ENCODE measurements around the gene KLC3. TPM values are rescaled to one million over a fixed set of nuclear protein-coding genes. Genes with fewer than 3 reads are reported as not detected.

KLC3 gene
- total and polyA plus RNA-seq, 9 donors: 0.09 to 5.9 (median 0.26) TPM; not detected in 1

- DNase-seq: no peak
- Histone ChIP-seq H3K27me3 (ENCODE audit: control insufficient read depth, insufficient read depth, low read length) (peaks cover 37% of the 10 kb centered on the region), H3K4me1 (ENCODE audit: control insufficient read depth, insufficient read depth, low read length) (no peaks in the 10 kb centered on the region), H3K4me3 (ENCODE audit: low read length) (no peak overlapping the region), H3K27ac (ENCODE audit: low read length) (no peak overlapping the region), H3K36me3 (ENCODE audit: control insufficient read depth, insufficient read depth, low read length) (peaks cover 20% of the 10 kb centered on the region), H3K9me3 (replicated peaks; ENCODE audit: control insufficient read depth, low read depth, low read length) (no peaks in the 10 kb centered on the region)
- WGBS (ENCODE audit: insufficient coverage): 73% methylated on average over 25 of the region's 25 CpGs
Measured at GRCh38 chr19:45347570-45348366, 7.2 kb downstream of the KLC3 start.

GRCh38 chr19:45348367-45349125 is 8.0 kb downstream of the KLC3 start:
- no peak for DNase-seq
- WGBS (ENCODE audit: insufficient coverage): 79% methylated on average over 17 of the region's 23 CpGs
- Histone ChIP-seq H3K27me3 (ENCODE audit: control insufficient read depth, insufficient read depth, low read length) (peaks cover 34% of the 10 kb centered on the region), H3K4me1 (ENCODE audit: control insufficient read depth, insufficient read depth, low read length) (no peaks in the 10 kb centered on the region), H3K36me3 (ENCODE audit: control insufficient read depth, insufficient read depth, low read length) (peaks cover 28% of the 10 kb centered on the region), H3K4me3 (ENCODE audit: low read length) (no peak overlapping the region), H3K27ac (ENCODE audit: low read length) (no peak overlapping the region), H3K9me3 (replicated peaks; ENCODE audit: control insufficient read depth, low read depth, low read length) (no peaks in the 10 kb centered on the region)

- H3K36me3 ChIP-seq (ENCODE audit: control insufficient read depth, insufficient read depth, low read length): peaks cover 33% of the 10 kb centered on the region
- H3K9me3 ChIP-seq (replicated peaks; ENCODE audit: control insufficient read depth, low read depth, low read length): no peaks in the 10 kb centered on the region
- WGBS (ENCODE audit: insufficient coverage): 57% methylated on average over 3 of the region's 3 CpGs
- no peak for DNase-seq
- peaks cover 34% of the 10 kb centered on the region for H3K27me3 ChIP-seq (ENCODE audit: control insufficient read depth, insufficient read depth, low read length)
- no peaks in the 10 kb centered on the region for H3K4me1 ChIP-seq (ENCODE audit: control insufficient read depth, insufficient read depth, low read length)
- H3K27ac ChIP-seq (ENCODE audit: low read length): no peak overlapping the region
- H3K4me3 ChIP-seq (ENCODE audit: low read length): no peak overlapping the region
Measured at GRCh38 chr19:45349126-45349415, 8.5 kb downstream of the KLC3 start.

DNA sequence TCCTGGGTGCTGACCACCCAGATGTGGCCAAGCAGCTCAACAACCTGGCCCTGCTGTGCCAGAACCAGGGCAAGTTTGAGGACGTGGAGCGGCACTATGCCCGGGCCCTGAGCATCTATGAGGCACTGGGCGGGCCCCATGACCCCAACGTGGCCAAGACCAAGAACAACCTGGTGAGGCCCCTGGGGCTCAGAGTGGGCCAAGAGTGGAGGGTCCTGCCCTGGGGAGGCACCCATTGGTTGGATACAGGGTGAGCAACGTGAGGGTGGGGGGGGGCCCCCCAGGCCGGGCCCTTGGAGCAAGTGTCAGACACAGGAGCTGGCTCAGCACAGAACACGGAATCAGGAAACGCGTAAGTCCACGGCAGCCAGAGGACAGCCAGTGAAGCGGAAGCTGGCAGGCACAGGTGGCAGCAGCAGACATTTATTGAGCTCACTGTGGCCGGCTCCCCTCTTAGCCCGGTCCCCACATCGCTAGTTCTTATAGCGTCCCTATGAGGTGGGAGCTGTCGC is 8.9 kb downstream of the KLC3 start:
- Histone ChIP-seq H3K9me3 (replicated peaks; ENCODE audit: control insufficient read depth, low read depth, low read length) (no peaks in the 10 kb centered on the region), H3K4me3 (ENCODE audit: low read length) (no peak overlapping the region), H3K27me3 (ENCODE audit: control insufficient read depth, insufficient read depth, low read length) (peaks cover 31% of the 10 kb centered on the region), H3K27ac (ENCODE audit: low read length) (no peak overlapping the region), H3K36me3 (ENCODE audit: control insufficient read depth, insufficient read depth, low read length) (peaks cover 37% of the 10 kb centered on the region), H3K4me1 (ENCODE audit: control insufficient read depth, insufficient read depth, low read length) (no peaks in the 10 kb centered on the region)
- 82% methylated on average over 17 of the region's 17 CpGs for WGBS (ENCODE audit: insufficient coverage)
- DNase-seq: no peak

DNA sequence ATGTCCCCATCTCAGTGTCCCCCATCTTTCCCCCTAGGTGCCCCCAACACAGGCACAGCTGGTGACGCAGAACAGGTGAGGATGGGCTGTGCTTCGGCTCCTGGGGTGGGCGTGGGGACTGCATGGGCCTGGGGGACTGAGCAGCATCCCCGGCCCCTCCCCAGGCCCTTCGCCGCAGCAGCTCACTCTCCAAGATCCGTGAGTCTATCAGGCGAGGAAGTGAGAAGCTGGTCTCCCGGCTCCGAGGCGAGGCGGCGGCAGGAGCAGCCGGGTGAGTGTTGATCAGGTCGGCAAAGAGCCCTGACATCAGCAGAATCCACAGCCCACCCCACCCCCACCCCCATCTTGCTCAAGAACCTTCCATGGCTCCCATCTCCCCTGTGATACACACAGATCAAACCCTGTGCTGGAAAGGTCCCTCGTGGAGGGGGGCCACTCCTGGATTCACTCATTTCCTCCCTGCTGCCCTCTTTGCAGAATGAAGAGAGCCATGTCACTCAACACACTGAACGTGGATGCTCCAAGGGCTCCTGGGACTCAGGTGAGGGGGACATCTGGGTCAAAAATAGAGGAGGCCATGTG is 10.0 kb downstream of the KLC3 start:
- no peak for DNase-seq
- 79% methylated on average over 14 of the region's 17 CpGs for WGBS (ENCODE audit: insufficient coverage)
- peaks cover 21% of the 10 kb centered on the region for H3K27me3 ChIP-seq (ENCODE audit: control insufficient read depth, insufficient read depth, low read length)
- peaks cover 44% of the 10 kb centered on the region for H3K36me3 ChIP-seq (ENCODE audit: control insufficient read depth, insufficient read depth, low read length)
- H3K9me3 ChIP-seq (replicated peaks; ENCODE audit: control insufficient read depth, low read depth, low read length): no peaks in the 10 kb centered on the region
- H3K27ac ChIP-seq (ENCODE audit: low read length): no peak overlapping the region
- no peaks in the 10 kb centered on the region for H3K4me1 ChIP-seq (ENCODE audit: control insufficient read depth, insufficient read depth, low read length)
- H3K4me3 ChIP-seq (ENCODE audit: low read length): no peak overlapping the region

DNA sequence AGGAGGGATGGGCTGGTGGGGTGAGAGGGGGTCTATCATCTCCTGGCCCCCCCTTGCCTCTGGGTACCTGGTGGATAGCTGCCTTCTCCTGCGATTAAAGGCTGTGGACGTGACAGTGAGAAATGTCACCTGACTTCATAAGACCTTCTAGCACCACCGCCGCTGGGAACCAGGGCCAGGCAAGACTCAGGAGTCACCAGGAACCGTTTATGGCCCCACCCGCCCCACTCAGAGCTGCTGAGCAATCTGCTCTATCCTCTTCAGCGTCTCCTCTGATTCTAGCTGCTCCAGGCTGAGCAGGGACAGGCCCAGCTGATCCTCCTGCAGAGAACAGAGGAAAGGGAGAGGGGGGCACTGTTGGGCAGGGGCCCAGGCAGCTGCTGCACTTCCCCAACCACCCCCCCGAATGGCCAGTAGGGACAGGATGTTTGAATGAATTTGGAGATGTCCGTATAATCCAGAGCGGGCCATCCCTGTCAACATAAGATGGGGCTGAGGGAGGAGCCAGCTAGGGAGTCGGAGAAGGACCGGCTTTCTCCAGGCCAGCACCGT is 10.9 kb downstream of the KLC3 start:
- Histone ChIP-seq H3K27ac (ENCODE audit: low read length) (no peak overlapping the region), H3K4me3 (ENCODE audit: low read length) (no peak overlapping the region), H3K36me3 (ENCODE audit: control insufficient read depth, insufficient read depth, low read length) (peaks cover 51% of the 10 kb centered on the region), H3K27me3 (ENCODE audit: control insufficient read depth, insufficient read depth, low read length) (peaks cover 16% of the 10 kb centered on the region), H3K9me3 (replicated peaks; ENCODE audit: control insufficient read depth, low read depth, low read length) (no peaks in the 10 kb centered on the region), H3K4me1 (ENCODE audit: control insufficient read depth, insufficient read depth, low read length) (no peaks in the 10 kb centered on the region)
- 63% methylated on average over 9 of the region's 13 CpGs for WGBS (ENCODE audit: insufficient coverage)
- DNase-seq: no peak

- no peak for DNase-seq
- H3K4me1 ChIP-seq (ENCODE audit: control insufficient read depth, insufficient read depth, low read length): no peaks in the 10 kb centered on the region
- 86% methylated on average over 13 of the region's 15 CpGs for WGBS (ENCODE audit: insufficient coverage)
- H3K27me3 ChIP-seq (ENCODE audit: control insufficient read depth, insufficient read depth, low read length): peaks cover 10% of the 10 kb centered on the region
- H3K27ac ChIP-seq (ENCODE audit: low read length): no peak overlapping the region
- H3K9me3 ChIP-seq (replicated peaks; ENCODE audit: control insufficient read depth, low read depth, low read length): no peaks in the 10 kb centered on the region
- no peak overlapping the region for H3K4me3 ChIP-seq (ENCODE audit: low read length)
- peaks cover 53% of the 10 kb centered on the region for H3K36me3 ChIP-seq (ENCODE audit: control insufficient read depth, insufficient read depth, low read length)
Measured at GRCh38 chr19:45352062-45352461, 11.5 kb downstream of the KLC3 start.

DNA sequence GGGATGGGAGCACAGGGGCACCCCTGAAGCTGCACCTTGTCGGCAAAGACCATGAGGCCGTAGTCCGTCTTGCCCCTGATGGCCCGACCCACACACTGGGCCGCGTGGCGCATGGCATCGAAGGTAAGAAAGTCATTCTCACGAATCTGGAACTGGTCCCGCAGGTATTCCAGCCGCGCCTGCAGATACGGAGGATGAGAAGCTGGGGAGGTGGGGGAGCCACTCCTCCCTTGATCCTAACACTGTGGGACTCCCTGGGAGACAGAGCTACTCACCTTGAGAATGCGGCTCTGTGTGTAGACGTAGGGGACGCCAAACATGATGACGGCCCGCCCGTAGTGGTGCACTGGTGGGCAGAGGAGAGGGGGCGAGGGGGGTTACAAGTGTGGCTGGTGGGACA is 11.9 kb downstream of the KLC3 start:
- H3K4me1 ChIP-seq (ENCODE audit: control insufficient read depth, insufficient read depth, low read length): no peaks in the 10 kb centered on the region
- H3K36me3 ChIP-seq (ENCODE audit: control insufficient read depth, insufficient read depth, low read length): peaks cover 57% of the 10 kb centered on the region
- peaks cover 6% of the 10 kb centered on the region for H3K27me3 ChIP-seq (ENCODE audit: control insufficient read depth, insufficient read depth, low read length)
- H3K4me3 ChIP-seq (ENCODE audit: low read length): no peak overlapping the region
- no peak overlapping the region for H3K27ac ChIP-seq (ENCODE audit: low read length)
- no peaks in the 10 kb centered on the region for H3K9me3 ChIP-seq (replicated peaks; ENCODE audit: control insufficient read depth, low read depth, low read length)
- 90% methylated on average over 16 of the region's 20 CpGs for WGBS (ENCODE audit: insufficient coverage)
- no peak for DNase-seq

GRCh38 chr19:45352914-45353796 is 12.6 kb downstream of the KLC3 start:
- H3K4me3 ChIP-seq (ENCODE audit: low read length): no peak overlapping the region
- peaks cover under 1% of the 10 kb centered on the region for H3K27me3 ChIP-seq (ENCODE audit: control insufficient read depth, insufficient read depth, low read length)
- no peaks in the 10 kb centered on the region for H3K9me3 ChIP-seq (replicated peaks; ENCODE audit: control insufficient read depth, low read depth, low read length)
- no peaks in the 10 kb centered on the region for H3K4me1 ChIP-seq (ENCODE audit: control insufficient read depth, insufficient read depth, low read length)
- WGBS (ENCODE audit: insufficient coverage): 88% methylated on average over 15 of the region's 20 CpGs
- peaks cover 59% of the 10 kb centered on the region for H3K36me3 ChIP-seq (ENCODE audit: control insufficient read depth, insufficient read depth, low read length)
- no peak for DNase-seq
- no peak overlapping the region for H3K27ac ChIP-seq (ENCODE audit: low read length)
